WTC11 (cell line): ENCODE data around the gene FBXO33.

Source experiments
- ATF6 ChIP-seq: sonication (generic); formaldehyde crosslinking; IDR thresholded peaks from 2 replicates; pipeline ENCODE4 v1.8.1; 2023; ENCODE audit warnings: mild to moderate bottlenecking, missing genetic modification reagents
- CTCF ChIP-seq: fragments of 200-600 bp; IDR thresholded peaks from 2 replicates; pipeline ENCODE4 v1.8.0; 2022; ENCODE audit warnings: antibody characterized with exemption
- MAX ChIP-seq: sonication (generic); formaldehyde crosslinking; IDR thresholded peaks from 2 replicates; pipeline ENCODE4 v1.8.0; 2022; ENCODE audit warnings: mild to moderate bottlenecking, missing genetic modification reagents
- MXD4 ChIP-seq: fragments of 250-450 bp; sonication (Bioruptor Pico); IDR thresholded peaks from 2 replicates; pipeline ENCODE4 v1.8.0; 2021; ENCODE audit warnings: mild to moderate bottlenecking, moderate library complexity, borderline replicate concordance

GRCh38 chr14:39374851-39375250 lies 57.4 kb downstream of the FBXO33 start:
- TF ChIP-seq CTCF (no peak), MXD4 (CRISPR knock-in tag) (no peak), ATF6 (CRISPR knock-in tag) (no peak), MAX (no peak)
